ENCODE data around the gene BRD9. TPM values are rescaled to one million over a fixed set of nuclear protein-coding genes. Genes with fewer than 3 reads are reported as not detected.
A peak's percentile ranks its signal among the peaks of the same experiment; 100 is the strongest.

BRD9 gene
- total RNA-seq, 1 donor from 2014 or later, result 23.6 TPM

DNA sequence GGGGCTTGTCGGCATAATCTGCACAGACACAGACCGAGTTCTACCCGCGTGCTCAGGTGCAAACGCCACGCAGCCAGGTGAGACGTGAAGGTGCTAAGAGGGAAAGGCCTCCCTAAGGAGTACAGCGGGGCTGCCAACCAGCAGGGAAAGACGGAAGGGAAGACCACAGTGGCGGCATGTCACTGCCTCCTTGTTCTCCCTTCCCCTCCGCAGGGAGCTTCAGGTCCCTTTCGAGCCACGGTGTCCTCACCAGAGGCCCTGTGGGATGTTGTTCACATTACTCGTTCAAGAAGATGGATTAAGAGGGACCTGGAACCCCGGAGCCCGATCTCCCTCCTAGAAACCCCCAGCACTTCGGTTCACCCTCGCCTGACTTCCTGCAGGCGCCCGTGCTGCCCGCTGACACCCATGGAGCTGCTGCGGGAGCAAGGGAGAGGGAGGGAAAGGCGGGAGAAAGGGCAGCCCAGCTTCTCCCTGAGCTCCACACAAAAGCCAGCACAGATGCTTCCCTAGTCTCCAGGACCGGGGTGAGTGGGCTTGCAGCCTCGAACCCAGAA is 686 bp downstream of the BRD9 start:
- H3K4me3 ChIP-seq, result peak overlapping the region; percentile 92
- H3K36me3 ChIP-seq, result peaks cover 45% of the 10 kb centered on the region
- TF ChIP-seq, protein P1, sequence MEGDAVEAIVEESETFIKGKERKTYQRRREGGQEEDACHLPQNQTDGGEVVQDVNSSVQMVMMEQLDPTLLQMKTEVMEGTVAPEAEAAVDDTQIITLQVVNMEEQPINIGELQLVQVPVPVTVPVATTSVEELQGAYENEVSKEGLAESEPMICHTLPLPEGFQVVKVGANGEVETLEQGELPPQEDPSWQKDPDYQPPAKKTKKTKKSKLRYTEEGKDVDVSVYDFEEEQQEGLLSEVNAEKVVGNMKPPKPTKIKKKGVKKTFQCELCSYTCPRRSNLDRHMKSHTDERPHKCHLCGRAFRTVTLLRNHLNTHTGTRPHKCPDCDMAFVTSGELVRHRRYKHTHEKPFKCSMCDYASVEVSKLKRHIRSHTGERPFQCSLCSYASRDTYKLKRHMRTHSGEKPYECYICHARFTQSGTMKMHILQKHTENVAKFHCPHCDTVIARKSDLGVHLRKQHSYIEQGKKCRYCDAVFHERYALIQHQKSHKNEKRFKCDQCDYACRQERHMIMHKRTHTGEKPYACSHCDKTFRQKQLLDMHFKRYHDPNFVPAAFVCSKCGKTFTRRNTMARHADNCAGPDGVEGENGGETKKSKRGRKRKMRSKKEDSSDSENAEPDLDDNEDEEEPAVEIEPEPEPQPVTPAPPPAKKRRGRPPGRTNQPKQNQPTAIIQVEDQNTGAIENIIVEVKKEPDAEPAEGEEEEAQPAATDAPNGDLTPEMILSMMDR (IDR thresholded peaks at IDR 0.05; ENCODE audit: borderline replicate concordance), result no peak
- intact Hi-C loops (cut with micrococcal nuclease), result no loop called here
- peaks cover 30% of the 10 kb centered on the region for H3K4me1 ChIP-seq
- H3K27ac ChIP-seq (replicated peaks), result peak overlapping the region; percentile 93
- H3K9me3 ChIP-seq (replicated peaks), result no peaks in the 10 kb centered on the region
- H3K27me3 ChIP-seq (ENCODE audit: low read depth), result no peaks in the 10 kb centered on the region
- no peak for DNase-seq

DNA sequence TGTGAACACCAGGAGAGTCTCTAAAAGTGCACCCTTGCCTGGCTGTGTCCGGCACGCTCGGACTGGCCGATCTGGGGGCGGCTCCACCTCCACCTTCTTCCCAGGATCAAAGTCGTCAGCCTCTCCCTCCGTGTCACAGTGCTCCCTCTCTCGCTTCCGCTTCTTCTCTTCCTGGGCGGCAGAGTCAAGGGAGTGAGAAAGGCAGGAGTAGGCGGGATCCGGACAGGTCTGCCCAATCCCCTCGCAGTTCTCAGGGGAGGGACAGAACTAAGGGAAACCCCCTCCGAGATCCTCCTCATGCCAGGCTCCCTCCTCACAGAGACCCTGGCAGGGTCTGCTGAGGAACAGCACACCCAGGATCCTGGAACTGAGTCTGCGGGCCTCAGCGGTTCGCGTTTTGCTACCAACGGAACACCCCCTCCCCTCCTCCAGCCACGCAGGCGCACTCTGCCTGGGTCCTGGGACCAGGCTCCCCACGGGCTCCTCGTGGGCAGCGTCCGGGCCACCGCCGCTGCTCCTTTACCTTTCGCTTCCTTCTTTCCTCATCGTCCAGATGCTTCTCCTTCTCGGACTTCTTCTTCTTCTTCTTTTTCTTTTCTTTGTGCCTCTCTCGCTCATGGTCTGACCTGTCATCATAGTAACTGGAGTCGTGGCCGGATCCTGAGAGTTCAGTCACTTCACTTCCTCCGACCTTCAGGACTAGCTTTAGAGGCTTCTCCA is 1.3 kb downstream of the BRD9 start:
- Histone ChIP-seq H3K9me3 (replicated peaks) (no peaks in the 10 kb centered on the region), H3K27ac (replicated peaks) (no peak overlapping the region), H3K4me3 (peak overlapping the region; percentile 92), H3K27me3 (ENCODE audit: low read depth) (no peaks in the 10 kb centered on the region), H3K4me1 (peaks cover 33% of the 10 kb centered on the region), H3K36me3 (peaks cover 52% of the 10 kb centered on the region)
- DNase-seq, result no peak
- intact Hi-C loops (cut with micrococcal nuclease), result no loop called here
- TF ChIP-seq, protein P1 (IDR thresholded peaks at IDR 0.05; ENCODE audit: borderline replicate concordance), result no peak

GRCh38 chr5:889075-889710 is 3.4 kb downstream of the BRD9 start:
- no peak for DNase-seq
- TF ChIP-seq, protein P1 (IDR thresholded peaks at IDR 0.05; ENCODE audit: borderline replicate concordance), result no peak
- no peak overlapping the region for H3K4me3 ChIP-seq
- peaks cover 54% of the 10 kb centered on the region for H3K4me1 ChIP-seq
- no peaks in the 10 kb centered on the region for H3K27me3 ChIP-seq (ENCODE audit: low read depth)
- H3K36me3 ChIP-seq, result peaks cover 72% of the 10 kb centered on the region
- no peaks in the 10 kb centered on the region for H3K9me3 ChIP-seq (replicated peaks)
- H3K27ac ChIP-seq (replicated peaks), result no peak overlapping the region
- intact Hi-C loops (cut with micrococcal nuclease), result no loop called here

DNA sequence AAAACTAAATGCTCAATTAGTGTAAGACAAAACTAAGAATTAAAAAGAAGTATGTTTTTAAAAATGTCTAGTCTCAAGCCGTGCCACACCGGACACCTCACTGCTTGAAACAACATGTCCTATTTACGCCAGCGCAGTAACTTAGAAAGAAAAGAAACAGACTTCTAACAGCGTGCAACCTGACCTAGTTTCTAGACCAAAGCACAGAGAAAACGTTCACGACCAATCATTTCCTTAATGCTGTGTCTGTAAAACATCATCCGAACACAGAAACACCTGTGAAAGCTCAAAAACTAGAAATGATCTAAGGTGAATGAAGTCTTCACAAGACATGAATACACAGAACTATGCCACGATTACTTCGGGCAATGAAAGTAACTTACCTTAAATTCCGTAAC is 4.0 kb downstream of the BRD9 start:
- H3K9me3 ChIP-seq (replicated peaks), result no peaks in the 10 kb centered on the region
- intact Hi-C loops (cut with micrococcal nuclease), result no loop called here
- H3K27ac ChIP-seq (replicated peaks), result no peak overlapping the region
- H3K4me1 ChIP-seq, result peaks cover 54% of the 10 kb centered on the region
- H3K36me3 ChIP-seq, result peaks cover 78% of the 10 kb centered on the region
- H3K4me3 ChIP-seq, result no peak overlapping the region
- H3K27me3 ChIP-seq (ENCODE audit: low read depth), result no peaks in the 10 kb centered on the region
- TF ChIP-seq, protein P1 (IDR thresholded peaks at IDR 0.05; ENCODE audit: borderline replicate concordance), result no peak
- no peak for DNase-seq

- H3K27ac ChIP-seq (replicated peaks), result no peak overlapping the region
- H3K9me3 ChIP-seq (replicated peaks), result no peaks in the 10 kb centered on the region
- intact Hi-C loops (cut with micrococcal nuclease), result no loop called here
- no peaks in the 10 kb centered on the region for H3K27me3 ChIP-seq (ENCODE audit: low read depth)
- DNase-seq, result no peak
- TF ChIP-seq, protein P1 (IDR thresholded peaks at IDR 0.05; ENCODE audit: borderline replicate concordance), result no peak
- peaks cover 49% of the 10 kb centered on the region for H3K4me1 ChIP-seq
- peaks cover 83% of the 10 kb centered on the region for H3K36me3 ChIP-seq
- no peak overlapping the region for H3K4me3 ChIP-seq
Measured at GRCh38 chr5:887947-888637, 4.5 kb downstream of the BRD9 start.

Measured in left ventricle myocardium inferior (tissue), 1 donor.